Tibial artery (tissue), 4 donors: Measurements from ENCODE around the gene TTLL8.
"Not testable (repeated sequence)": the region's sequence is repeated elsewhere in the genome, so short reads cannot be mapped to it uniquely, and the experiment has no call there.

Experiments used
- DNase-seq, 2 donors: peaks; one replicate each; pipeline ENCODE4 v3.0.0-alpha.2; 2019
- H3K27ac ChIP-seq, 2 donors: fragments of 200-600 bp; sonication (generic) in 1 of 2; 1 replicate in 1 of 2; 2 replicates in 1 of 2; pipeline ENCODE4 v1.5.1; 2018 to 2019; ENCODE audit warnings: mild to moderate bottlenecking in 1 of 2
- H3K27me3 ChIP-seq, 2 donors: fragments of 200-600 bp; sonication (generic) in 1 of 2; one replicate each; pipeline versions ENCODE4 v1.5.1 to v1.6.0; 2016 to 2019
- H3K36me3 ChIP-seq, 3 donors: fragments of 200-600 bp; sonication (generic) in 2 of 3; one replicate each; pipeline ENCODE4 v1.5.1; 2016 to 2019; ENCODE audit warnings: mild to moderate bottlenecking in 2 of 3
- H3K4me1 ChIP-seq, 4 donors: fragments of 200-600 bp; sonication (generic) in 2 of 4; 1 replicate in 3 of 4; 2 replicates in 1 of 4; pipeline ENCODE4 v1.5.1; 2016 to 2019
- H3K4me3 ChIP-seq, 2 donors: fragments of 200-600 bp; sonication (generic) in 1 of 2; 1 replicate in 1 of 2; 2 replicates in 1 of 2; pipeline ENCODE4 v1.5.1; 2018 to 2019; ENCODE audit warnings: mild to moderate bottlenecking in 2 of 2
- H3K9me3 ChIP-seq, 3 donors: fragments of 200-600 bp; sonication (generic) in 1 of 3; one replicate each; pipeline ENCODE4 v1.5.1; 2016 to 2019
- intact Hi-C: fragments of 100-400 bp; cut with DNase I; formaldehyde crosslinking; loops from one replicate; pipeline ENCODE4 v1.15.0; 2023; ENCODE audit warnings: low total_unique reads
- TF ChIP-seq, protein P1 (sequence below), 2 experiments: fragments of 200-600 bp in 1 of 2; fragments of 450-650 bp in 1 of 2; IDR thresholded peaks; one replicate each; pipeline ENCODE4 v1.5.1; 2017 to 2019; ENCODE audit warnings: antibody characterized with exemption in 2 of 2, mild to moderate bottlenecking in 1 of 2, moderate library complexity in 1 of 2

Gene TTLL8

DNA sequence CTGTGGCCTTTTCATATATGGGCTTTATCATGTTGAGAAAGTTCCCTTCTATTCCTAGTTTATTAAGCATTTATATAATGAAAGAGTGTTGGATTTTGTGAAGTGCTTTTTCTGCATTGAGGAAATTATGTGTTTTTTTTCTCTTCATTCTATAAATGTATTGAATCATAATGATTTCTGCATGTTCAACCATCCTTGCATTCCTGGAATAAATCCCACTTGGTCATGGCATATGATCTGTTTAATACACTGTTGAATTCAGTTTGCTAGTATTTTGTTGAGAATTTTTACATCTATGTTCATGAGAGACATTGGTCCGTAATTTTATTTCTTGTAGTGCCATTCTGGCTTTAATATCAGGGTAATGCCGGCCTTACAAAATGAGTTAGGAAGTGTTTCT is 71.8 kb downstream of the TTLL8 start:
- Histone ChIP-seq H3K27ac (no peak overlapping the region), H3K4me3 (no peak overlapping the region), H3K27me3 (peaks cover 4 to 28% of the 10 kb centered on the region in 2 donors), H3K4me1 (peaks cover 0 to 9% (median 6%) of the 10 kb centered on the region in 4 donors), H3K36me3 (no peaks in the 10 kb centered on the region), H3K9me3 (peaks cover 0 to 27% (median 24%) of the 10 kb centered on the region in 3 donors)
- DNase-seq, result no peak
- TF ChIP-seq, protein P1, sequence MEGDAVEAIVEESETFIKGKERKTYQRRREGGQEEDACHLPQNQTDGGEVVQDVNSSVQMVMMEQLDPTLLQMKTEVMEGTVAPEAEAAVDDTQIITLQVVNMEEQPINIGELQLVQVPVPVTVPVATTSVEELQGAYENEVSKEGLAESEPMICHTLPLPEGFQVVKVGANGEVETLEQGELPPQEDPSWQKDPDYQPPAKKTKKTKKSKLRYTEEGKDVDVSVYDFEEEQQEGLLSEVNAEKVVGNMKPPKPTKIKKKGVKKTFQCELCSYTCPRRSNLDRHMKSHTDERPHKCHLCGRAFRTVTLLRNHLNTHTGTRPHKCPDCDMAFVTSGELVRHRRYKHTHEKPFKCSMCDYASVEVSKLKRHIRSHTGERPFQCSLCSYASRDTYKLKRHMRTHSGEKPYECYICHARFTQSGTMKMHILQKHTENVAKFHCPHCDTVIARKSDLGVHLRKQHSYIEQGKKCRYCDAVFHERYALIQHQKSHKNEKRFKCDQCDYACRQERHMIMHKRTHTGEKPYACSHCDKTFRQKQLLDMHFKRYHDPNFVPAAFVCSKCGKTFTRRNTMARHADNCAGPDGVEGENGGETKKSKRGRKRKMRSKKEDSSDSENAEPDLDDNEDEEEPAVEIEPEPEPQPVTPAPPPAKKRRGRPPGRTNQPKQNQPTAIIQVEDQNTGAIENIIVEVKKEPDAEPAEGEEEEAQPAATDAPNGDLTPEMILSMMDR (IDR thresholded peaks at IDR 0.05), result no peak
- intact Hi-C loops, result no loop called here

DNA sequence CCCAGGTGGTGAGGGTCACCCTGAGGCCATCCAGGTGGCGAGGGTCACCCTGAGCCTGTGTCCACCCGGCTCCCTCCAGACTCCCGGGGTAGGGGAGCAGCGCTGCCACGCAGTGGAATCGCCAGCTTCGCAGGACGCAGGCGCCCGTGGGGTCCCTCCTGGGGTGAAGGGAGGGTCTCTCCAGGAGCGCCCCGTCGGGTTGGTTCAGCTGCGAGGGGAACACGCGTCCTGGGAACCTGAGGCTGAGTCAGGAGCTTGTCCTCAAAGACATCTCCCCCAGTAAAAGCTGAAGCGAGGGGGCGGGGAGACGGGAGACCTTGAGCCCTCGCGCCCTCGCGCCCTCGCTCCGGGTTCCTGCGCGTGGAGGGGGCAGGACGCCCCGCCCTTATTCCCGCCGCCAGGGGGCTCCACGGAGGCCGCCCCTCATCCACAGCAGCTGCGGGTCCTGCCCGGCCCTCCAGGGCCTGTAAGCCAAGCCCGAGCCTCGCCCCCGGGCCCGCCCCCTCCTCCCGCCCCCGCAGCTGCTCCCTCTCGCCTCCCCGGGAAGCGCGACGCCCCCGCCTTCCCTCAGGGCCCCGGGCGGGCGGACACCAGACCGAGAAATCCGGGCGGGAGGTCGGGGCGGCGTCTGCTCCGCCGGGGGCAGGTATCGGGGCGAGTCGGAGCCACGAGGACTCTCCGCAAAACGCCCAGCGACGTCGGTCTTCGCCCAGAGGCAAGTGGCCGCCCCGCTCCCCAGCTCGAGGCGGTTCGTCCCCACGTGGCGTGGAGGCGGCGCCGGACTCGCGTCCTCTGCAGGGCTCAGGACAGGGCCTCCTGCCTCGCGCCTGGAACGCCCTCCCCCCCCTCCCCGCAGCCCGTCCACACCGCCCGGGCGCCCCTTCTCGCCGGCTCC is 74.7 kb downstream of the TTLL8 start:
- Histone ChIP-seq H3K4me3 (no peak overlapping the region), H3K9me3 (peaks cover 3 to 30% (median 27%) of the 10 kb centered on the region in 3 donors), H3K27ac (no peak overlapping the region), H3K36me3 (no peaks in the 10 kb centered on the region), H3K27me3 (peaks cover 4 to 33% of the 10 kb centered on the region in 2 donors), H3K4me1 (peaks cover 0 to 9% (median 6%) of the 10 kb centered on the region in 4 donors)
- intact Hi-C loops, result no loop called here
- peak in 1 of 2 donors; percentile 64 for DNase-seq
- TF ChIP-seq, protein P1 (IDR thresholded peaks at IDR 0.05), result no peak

DNA sequence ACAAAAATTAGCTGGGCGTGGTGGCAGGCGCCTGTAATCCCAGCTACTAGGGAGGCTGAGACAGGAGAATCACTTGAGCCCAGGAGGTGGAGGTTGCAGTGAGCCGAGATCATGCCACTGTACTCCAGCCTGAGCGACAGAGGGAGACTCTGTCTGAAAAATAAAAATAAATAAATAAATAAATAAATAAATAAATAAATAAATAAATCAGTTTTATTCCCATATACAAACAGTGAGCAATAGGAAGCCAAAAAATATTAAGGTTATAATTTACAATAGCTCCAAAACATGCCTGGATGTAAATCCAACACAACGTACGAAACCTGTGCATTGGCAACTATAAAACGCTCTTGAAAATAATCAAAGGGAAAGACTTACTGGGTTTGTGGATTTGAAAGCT is 76.3 kb downstream of the TTLL8 start:
- Histone ChIP-seq H3K27me3 (peaks cover 4 to 33% of the 10 kb centered on the region in 2 donors), H3K9me3 (peaks cover 3 to 30% (median 27%) of the 10 kb centered on the region in 3 donors)
- H3K27ac ChIP-seq, H3K4me1 ChIP-seq, H3K36me3 ChIP-seq, H3K4me3 ChIP-seq, intact Hi-C loops: not testable (repeated sequence)
- DNase-seq, result peak in 1 of 2 donors; percentile 3

DNA sequence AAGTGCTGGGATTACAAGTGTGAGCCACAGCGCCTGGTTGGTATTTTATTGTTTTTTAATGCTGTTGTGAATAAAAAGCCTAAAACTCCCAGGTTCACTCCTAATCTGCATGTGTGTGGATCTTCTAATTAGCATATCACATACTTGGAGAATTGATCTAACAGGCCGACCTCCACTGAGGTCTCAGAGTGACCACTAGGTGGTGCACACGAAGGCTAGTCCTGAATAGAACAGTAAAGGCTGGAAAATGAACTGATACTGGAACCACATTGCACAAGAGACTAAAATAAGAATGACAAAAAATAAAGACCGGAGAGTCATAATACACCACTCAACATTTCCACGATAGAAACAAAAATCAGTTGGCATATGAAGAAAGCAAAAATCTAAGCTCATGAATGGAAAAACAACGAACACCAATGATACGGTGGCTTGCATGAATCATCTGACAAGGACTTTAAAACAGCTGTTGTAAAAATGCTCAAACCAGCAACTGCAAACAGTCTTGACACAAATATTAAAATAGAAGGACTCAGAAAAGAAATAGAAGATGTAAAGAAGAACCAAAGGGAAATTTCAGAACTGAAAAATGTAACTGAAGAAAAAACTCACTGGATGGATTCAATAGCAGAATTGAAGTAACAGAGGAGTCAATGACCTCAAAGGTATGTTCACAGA is 78.4 kb downstream of the TTLL8 start:
- intact Hi-C loops, result no loop called here

DNA sequence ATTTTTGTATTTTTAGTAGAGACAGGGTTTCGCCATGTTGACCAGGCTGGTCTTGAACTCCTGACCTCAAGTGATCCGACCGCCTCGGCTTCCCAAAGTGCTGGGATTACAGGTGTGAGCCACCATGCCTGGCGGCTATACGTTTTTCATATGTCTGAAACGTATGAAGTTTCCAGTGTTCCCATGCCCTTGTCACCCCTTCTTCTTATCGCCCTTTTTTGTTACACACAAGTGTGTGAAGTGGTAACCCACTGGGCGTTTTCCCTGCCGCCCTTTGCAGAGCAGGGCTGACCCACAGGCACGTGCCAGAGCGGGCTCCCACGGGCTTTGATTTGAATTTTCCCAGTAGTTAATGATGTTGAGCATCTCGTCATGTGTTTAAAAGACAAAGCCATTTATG is 80.5 kb downstream of the TTLL8 start:
- H3K27me3 ChIP-seq, result peaks cover 0 to 15% of the 10 kb centered on the region in 2 donors
- H3K4me1 ChIP-seq, result peaks cover 0 to 4% (median 0%) of the 10 kb centered on the region in 4 donors
- intact Hi-C loops, result no loop called here
- peaks cover 3 to 15% (median 12%) of the 10 kb centered on the region in 3 donors for H3K9me3 ChIP-seq
- no peaks in the 10 kb centered on the region for H3K36me3 ChIP-seq
- H3K4me3 ChIP-seq, result no peak overlapping the region
- H3K27ac ChIP-seq, result no peak overlapping the region
- peak in 1 of 2 donors; percentile 29 for DNase-seq
- TF ChIP-seq, protein P1 (IDR thresholded peaks at IDR 0.05), result no peak

More for the DNA sequence above, 78.4 kb downstream of the TTLL8 start:
- peaks cover 0 to 13% (median 7%) of the 10 kb centered on the region in 4 donors for H3K4me1 ChIP-seq
- DNase-seq, result peak; percentile 25 to 42
- peaks cover 4 to 33% of the 10 kb centered on the region in 2 donors for H3K27me3 ChIP-seq
- H3K36me3 ChIP-seq, result no peaks in the 10 kb centered on the region
- TF ChIP-seq, protein P1 (IDR thresholded peaks at IDR 0.05), result peak in 1 of 2 experiments; percentile 31
- H3K9me3 ChIP-seq, result peaks cover 3 to 18% (median 15%) of the 10 kb centered on the region in 3 donors
- H3K4me3 ChIP-seq, result no peak overlapping the region
- H3K27ac ChIP-seq, result no peak overlapping the region
